NB4 (cell line): ENCODE results near the gene MBL2.

Experiments
- CTCF ChIP-seq: IDR thresholded peaks from one replicate; pipeline ENCODE4 v1.5.1; 2012; ENCODE audit warnings: low read depth, low read length
- MAX ChIP-seq: IDR thresholded peaks from 2 replicates; pipeline ENCODE4 v1.6.1; 2011; ENCODE audit warnings: low read depth, low read length
- POLR2A ChIP-seq: IDR thresholded peaks from 2 replicates; pipeline ENCODE4 v1.6.1; 2011; ENCODE audit warnings: mild to moderate bottlenecking; ENCODE audit not compliant: insufficient read length; ENCODE audit errors: extremely low read depth

- no peak for TF ChIP-seq POLR2A
- TF ChIP-seq CTCF = no peak
- no peak for TF ChIP-seq MAX
Measured at GRCh38 chr10:52752801-52753445, 19.7 kb downstream of the MBL2 start.
